SK-N-SH (cell line): ENCODE measurements around the gene CCDC57.

Experiments
- CTCF ChIP-seq: fragments of 200-600 bp; sonication (generic); IDR thresholded peaks from 2 replicates; pipeline ENCODE4 v1.6.1; 2017; ENCODE audit warnings: antibody characterized with exemption, mild to moderate bottlenecking, moderate library complexity
- ELF1 ChIP-seq: IDR thresholded peaks from 2 replicates; pipeline ENCODE4 v1.4.0; 2012
- EP300 ChIP-seq, 2 experiments: IDR thresholded peaks; 2 replicates each; pipeline versions ENCODE4 v1.4.0 to v1.6.1; 2012; ENCODE audit warnings: borderline replicate concordance in 1 of 2, low read depth in 1 of 2, low read length in 1 of 2
- EZH2phosphoT487 ChIP-seq: fragments of 200-600 bp; sonication (generic); IDR thresholded peaks from 2 replicates; pipeline ENCODE4 v1.6.1; 2017; ENCODE audit warnings: low read depth, mixed run types, mild to moderate bottlenecking, antibody characterized with exemption, moderate library complexity, borderline replicate concordance
- FOXJ3 ChIP-seq: sonication (generic); formaldehyde crosslinking; IDR thresholded peaks from 2 replicates; pipeline ENCODE4 v1.5.1; 2020; ENCODE audit warnings: mild to moderate bottlenecking, missing genetic modification reagents
- GABPA ChIP-seq: IDR thresholded peaks from 2 replicates; pipeline ENCODE4 v1.4.0; 2012; ENCODE audit warnings: low read depth, mild to moderate bottlenecking
- MEF2A ChIP-seq: IDR thresholded peaks from 2 replicates; pipeline ENCODE4 v1.4.0; 2012; ENCODE audit warnings: low read depth, borderline replicate concordance
- NRF1 ChIP-seq: IDR thresholded peaks from 2 replicates; pipeline ENCODE4 v1.6.1; 2012; ENCODE audit warnings: low read depth, mild to moderate bottlenecking, low read length
- TEAD4 ChIP-seq: IDR thresholded peaks from 2 replicates; pipeline ENCODE4 v1.4.0; 2012; ENCODE audit warnings: mild to moderate bottlenecking, borderline replicate concordance; ENCODE audit not compliant: insufficient read depth
- TF ChIP-seq, protein P1 (sequence below): IDR thresholded peaks from 2 replicates; pipeline ENCODE4 v1.4.0; 2012; ENCODE audit warnings: low read depth

- TF ChIP-seq NRF1 (no peak), TEAD4 (no peak), FOXJ3 (no peak), CTCF (no peak), ELF1 (no peak), MEF2A (no peak), EZH2phosphoT487 (no peak), EP300 (IDR thresholded peaks at IDR 0.05; ENCODE audit: borderline replicate concordance in 1 of 2, low read depth in 1 of 2, low read length in 1 of 2) (no peak), GABPA (no peak)
- TF ChIP-seq, protein P1, sequence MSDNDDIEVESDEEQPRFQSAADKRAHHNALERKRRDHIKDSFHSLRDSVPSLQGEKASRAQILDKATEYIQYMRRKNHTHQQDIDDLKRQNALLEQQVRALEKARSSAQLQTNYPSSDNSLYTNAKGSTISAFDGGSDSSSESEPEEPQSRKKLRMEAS, result no peak
These were observed 108.8 kb downstream of the CCDC57 start for GRCh38 chr17:82103553-82104451.
